HG02870 (cell line): ENCODE data around the gene MYO15B.
"Not testable (repeated sequence)": the region's sequence is repeated elsewhere in the genome, so short reads cannot be mapped to it uniquely, and the experiment has no call there.

Experiments used
- ATAC-seq: cut with Tn5 transposase; IDR thresholded peaks from one replicate; pipeline ENCODE4 v1.9.1; 2021; ENCODE audit warnings: mild to moderate bottlenecking, moderate library complexity; ENCODE audit not compliant: unreplicated experiment

Gene MYO15B

DNA sequence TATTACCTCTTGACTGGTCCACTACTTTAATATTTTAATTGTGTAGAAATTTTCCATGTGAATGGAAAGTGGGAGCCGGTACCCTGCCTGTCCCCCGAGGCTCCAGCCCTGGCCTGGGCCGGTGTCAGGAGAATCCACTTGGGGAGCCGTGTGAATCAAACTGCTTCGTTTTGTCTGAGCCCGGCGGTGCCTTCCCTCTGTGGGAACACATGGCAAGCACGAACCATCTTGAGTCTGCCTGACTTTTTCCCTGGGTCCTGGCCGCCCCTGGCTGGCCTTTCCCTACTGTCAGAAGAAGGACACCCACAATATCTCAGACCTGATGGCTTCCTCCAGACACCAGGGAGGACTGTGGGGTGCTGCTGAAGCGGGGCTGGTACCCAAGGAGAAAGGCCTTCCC is 12.4 kb upstream of the MYO15B start:
- ATAC-seq = no peak

DNA sequence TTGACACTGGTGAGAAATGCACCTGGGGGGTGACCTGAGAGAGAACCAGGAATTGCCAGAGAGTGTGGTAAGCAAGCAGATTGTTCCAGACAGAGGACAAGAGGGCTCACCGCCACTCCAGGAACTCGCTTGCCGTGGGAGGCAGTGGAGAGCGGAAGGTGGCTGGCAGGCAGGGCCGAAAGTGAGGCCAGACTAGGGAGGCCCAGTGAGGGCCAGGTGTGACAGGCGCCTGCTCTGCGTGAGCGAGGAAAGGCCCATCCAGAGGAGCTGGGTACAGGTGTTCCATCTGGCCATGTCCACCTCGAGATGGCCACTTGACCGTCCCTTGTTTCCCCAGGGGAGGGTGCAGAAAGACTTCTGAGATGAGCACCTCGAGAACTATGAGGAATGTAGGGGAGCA is 11.9 kb upstream of the MYO15B start:
- no peak for ATAC-seq

DNA sequence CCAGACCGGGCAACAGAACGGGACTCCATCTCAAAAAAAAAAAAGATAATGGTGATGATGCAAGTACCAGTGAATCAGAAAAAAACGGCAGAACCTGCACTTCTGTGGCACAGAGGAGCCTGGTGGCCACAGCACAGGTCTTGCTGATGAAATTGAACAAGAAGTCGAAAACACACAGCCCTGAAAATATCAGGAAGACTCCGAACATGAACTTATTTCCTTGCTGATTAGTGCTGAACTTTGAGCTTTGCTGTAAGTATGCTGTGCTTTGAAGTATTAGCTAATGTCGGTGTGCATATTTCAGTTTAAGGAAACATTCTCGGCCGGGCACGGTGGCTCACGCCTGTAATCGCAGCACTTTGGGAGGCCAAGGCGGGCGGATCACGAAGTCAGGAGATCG is 10.9 kb upstream of the MYO15B start:
- no peak for ATAC-seq

GRCh38 chr17:75581121-75581725 is 6.4 kb upstream of the MYO15B start:
- not testable (repeated sequence) for ATAC-seq

DNA sequence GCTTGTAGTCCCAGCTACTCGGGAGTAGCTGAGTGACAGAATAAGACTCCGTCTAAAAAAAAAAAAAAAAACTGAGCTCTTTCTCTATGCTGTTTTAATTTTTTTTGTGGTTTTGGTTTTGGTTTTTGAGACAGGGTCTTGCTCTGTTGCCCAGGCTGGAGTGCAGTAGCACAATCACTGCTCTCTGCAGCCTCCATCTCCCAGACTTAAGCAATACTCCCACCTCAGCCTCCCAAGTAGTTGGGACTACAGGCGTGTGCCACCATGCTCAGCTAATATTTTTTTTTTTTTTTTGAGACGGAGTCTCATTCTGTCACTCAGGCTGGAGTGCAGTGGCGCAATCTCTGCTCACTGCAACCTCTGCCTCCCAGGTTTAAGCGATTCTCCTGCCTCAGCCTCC is 4.4 kb upstream of the MYO15B start:
- ATAC-seq = not testable (repeated sequence)

- ATAC-seq = no peak
Measured at GRCh38 chr17:75584849-75585175, 2.8 kb upstream of the MYO15B start.

- peak; percentile 5 for ATAC-seq
Measured at GRCh38 chr17:75588596-75589011, 1.0 kb downstream of the MYO15B start.

DNA sequence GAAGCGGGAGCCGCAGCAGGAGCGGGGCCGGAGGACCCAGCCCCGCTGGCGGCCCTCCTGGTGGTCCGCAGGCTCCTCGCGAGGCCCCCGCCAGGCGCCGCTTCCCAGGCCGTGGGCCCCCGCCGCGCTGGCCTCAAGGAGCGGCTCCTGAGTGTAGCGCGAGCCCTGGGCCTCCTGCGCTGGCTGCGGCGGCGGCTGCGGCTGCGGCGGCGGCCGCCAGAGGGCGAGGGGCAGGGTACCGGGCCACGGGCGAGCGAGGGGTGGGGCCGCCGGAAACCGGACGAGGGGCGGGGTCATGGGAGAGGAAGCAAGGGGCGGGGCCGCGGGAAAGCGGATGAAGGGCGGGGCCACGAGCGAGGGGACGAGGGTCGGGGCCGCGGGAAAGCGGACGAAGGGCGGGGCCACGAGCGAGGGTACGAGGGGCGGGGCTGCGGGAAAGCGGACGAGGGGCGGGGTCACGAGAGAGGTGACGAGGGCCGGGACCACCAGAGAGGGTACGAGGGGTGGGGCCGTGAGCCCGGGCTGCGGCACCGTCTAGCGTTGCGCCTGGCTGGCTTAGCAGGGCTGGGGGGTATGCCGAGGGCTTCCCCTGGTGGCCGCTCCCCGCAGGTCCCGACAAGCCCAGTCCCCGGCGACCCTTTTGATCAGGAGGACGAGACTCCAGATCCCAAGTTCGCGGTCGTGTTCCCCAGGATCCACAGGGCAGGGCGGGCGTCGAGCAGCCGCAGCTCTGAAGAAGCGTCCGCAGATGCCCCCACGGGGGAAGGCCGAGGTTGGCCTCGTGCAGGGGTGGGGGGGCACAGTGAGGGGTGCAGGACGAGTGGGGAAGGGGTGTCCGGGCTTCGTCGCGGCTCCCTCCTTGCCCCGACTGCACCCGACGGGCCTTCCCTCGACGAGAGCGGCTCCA is 1.7 kb downstream of the MYO15B start:
- ATAC-seq = peak; percentile 72

- no peak for ATAC-seq
Measured at GRCh38 chr17:75589919-75590303, 2.3 kb downstream of the MYO15B start.

DNA sequence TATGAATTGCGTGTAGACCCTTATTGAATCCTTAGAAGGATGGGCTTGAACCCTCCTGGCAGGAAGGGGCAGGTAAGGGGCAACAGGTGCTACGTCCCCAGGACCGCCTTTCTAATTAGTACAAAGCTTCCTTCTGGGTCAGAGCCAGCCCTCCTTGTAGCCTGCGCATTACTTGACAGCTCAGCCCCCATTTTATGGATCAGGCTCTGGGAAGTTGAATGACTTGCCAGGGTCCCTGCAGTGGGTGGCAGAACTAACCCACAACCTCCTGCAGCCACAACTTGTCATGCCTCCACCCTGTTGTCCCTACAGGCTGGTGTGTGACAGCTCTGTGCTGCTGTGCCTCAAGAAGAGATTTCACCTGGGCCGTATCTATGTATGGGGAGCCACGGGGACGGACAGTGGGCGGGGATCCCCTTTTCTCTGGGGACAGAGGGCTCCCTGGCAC is 2.7 kb downstream of the MYO15B start:
- no peak for ATAC-seq

- ATAC-seq = no peak
Measured at GRCh38 chr17:75590849-75591721, 3.5 kb downstream of the MYO15B start.

DNA sequence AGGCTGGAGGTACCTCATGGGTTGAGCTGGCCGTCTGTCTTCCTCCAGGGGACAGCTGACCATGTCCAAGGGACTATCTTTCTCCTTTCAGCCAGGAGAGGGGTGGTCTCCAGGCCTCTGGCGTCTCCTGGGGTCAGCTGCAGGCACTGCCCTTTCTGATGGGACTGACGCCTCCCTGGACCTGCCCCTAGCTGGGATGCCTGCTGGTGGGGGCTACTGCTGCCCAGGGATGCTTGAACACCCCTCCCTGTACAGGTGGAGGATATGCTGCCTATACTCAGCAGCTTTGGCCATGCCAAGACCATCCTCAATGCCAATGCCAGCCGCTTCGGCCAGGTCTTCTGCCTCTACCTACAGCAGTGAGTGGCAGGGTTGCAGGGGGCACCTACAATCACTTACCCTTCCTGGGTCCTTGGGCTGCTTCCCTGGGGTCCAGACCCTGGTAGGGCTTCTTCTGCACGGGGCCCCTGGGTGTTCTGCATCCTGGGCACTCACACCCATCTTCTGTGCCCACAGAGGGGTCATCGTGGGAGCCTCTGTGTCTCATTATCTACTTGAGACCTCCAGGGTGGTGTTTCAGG is 4.2 kb downstream of the MYO15B start:
- ATAC-seq = no peak

- ATAC-seq = no peak
Measured at GRCh38 chr17:75592348-75593020, 4.9 kb downstream of the MYO15B start.

GRCh38 chr17:75593430-75593829 is 5.8 kb downstream of the MYO15B start:
- ATAC-seq = not testable (repeated sequence)

DNA sequence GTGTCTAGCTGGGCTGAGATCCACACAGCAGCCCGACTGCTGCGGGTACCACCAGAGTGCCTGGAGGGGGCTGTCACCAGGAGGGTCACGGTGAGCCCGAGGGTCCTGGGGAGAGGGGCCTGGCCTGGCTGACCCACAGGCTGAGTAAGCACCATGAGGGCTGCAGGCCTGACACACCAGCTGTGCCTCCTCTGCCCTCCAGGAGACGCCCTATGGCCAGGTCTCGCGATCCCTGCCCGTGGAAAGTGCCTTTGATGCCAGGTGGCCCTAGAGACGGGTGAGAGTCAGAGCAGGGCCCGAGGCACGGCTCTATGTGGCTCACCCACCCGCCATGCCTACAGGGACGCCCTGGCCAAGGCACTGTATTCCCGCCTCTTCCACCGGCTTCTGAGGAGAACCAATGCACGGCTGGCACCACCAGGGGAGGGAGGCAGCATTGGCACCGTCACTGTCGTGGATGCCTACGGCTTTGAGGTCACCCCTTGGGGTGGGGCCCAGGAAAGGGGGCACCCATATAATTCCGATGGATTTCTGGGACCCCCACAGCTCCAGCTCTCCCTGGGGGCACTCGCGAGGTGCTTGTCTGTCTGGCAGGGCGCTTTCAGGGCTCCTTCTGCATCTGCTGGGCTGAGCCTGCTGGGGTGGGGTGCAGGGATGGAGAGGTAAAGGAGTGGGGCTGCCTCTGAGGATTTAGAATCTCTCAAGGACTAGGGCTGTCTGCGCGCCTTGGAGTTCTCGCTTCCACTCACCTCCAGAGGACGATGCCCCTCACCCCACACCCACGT is 7.1 kb downstream of the MYO15B start:
- no peak for ATAC-seq

DNA sequence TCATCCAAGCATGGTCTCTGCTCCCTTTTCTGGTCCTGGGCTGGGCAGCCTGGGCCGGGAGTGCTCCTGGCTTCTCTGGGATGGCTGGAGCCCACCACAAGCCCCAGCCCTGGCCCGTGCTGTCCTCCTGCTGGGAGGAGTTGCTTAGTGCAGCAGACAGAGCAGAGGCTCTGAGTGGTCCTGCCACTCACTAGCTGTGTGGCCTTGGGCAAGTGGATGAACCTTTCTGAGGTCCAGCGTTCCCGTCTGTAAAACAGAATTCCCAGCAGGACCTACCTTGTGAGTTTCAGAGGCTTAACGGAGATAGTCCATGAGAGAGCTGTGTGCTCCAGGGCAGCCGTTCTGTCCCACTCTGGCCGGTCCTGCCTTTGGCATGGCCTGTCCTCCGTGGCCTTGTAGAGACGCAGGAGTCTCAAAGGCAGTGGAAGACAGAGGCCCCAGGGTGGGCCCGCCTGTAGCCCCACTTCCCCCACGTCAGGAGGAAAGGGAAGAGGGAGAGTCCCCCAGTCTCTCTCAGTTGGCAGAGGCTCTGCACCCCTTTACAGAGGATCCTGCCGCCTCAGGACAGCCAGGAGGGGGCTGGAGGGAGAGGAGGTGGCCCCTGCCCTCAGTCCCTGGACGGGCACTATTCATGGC is 7.8 kb downstream of the MYO15B start:
- no peak for ATAC-seq

DNA sequence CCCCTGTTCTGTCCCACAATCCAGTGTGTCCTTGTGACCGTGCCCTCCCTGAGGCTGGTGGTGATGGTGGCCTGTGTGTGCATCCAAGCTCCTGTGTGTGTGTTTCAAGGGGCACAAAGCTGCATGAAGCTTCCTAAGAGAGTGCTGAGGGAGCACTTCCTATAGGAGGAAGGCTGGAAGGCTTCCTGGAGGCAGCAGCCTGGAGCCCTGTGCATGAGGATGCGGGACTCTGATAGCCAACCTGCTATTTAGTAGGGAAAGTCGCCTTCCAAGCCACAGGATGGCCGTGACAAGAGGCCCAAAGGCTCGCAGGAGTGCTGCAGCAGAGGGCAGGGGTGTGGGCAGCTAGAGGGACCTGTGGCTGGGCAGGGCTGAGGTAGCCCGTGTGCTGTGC is 8.3 kb downstream of the MYO15B start:
- ATAC-seq = no peak

DNA sequence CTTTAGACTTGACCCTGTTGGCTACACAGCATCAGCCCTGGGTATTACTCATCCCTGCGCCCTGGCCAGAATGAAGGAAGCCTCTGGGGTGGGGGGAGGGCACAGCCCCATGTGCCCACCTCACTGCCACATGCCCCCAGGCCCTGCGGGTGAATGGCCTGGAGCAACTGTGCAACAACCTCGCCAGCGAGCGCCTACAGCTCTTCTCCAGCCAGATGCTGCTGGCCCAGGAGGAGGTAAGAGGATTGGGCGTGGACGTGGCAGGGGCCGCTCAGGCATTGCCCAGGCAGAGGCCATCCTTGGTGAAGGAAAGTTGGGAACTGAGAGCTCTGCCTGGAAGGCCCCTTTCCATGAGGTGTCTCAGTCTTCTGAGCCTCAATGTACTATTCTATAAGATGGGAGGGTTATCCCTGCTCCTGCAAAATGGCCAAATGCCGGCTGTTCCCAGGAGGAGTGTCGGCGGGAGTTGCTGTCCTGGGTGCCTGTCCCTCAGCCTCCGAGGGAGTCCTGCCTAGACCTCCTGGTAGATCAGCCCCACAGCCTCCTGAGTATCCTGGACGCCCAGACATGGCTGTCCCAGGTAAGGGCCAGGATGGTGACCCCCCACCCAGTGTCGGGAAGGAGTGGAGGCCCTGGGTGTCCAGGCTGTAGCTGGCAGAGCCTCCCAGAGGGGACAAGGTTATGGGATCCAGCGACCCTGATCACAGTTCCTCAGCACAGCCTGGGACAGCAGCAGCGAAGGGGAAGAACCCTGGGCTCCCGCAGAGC is 8.9 kb downstream of the MYO15B start:
- ATAC-seq = no peak
